Ovary (tissue), 3 donors: ENCODE results near the gene THEMIS.
"Not testable (repeated sequence)": the region's sequence is repeated elsewhere in the genome, so short reads cannot be mapped to it uniquely, and the experiment has no call there.

ENCODE experiments used
- EP300 ChIP-seq: sonication (generic); formaldehyde crosslinking; IDR thresholded peaks from one replicate; pipeline ENCODE4 v1.6.1; 2017; ENCODE audit warnings: antibody characterized with exemption
- POLR2A ChIP-seq: fragments of 450-650 bp; IDR thresholded peaks from one replicate; pipeline ENCODE4 v1.6.1; 2017; ENCODE audit warnings: antibody characterized with exemption, mild to moderate bottlenecking, moderate library complexity
- TF ChIP-seq, protein P1 (sequence below), 3 donors: fragments of 450-650 bp in 2 of 3; fragments of 200-600 bp in 1 of 3; IDR thresholded peaks; one replicate each; pipeline versions ENCODE4 v1.5.1 to v1.8.0; 2016 to 2022; ENCODE audit warnings: antibody characterized with exemption in 3 of 3, mild to moderate bottlenecking in 1 of 3
- donor health status: DM: no; HTN: no; CAD: no.

DNA sequence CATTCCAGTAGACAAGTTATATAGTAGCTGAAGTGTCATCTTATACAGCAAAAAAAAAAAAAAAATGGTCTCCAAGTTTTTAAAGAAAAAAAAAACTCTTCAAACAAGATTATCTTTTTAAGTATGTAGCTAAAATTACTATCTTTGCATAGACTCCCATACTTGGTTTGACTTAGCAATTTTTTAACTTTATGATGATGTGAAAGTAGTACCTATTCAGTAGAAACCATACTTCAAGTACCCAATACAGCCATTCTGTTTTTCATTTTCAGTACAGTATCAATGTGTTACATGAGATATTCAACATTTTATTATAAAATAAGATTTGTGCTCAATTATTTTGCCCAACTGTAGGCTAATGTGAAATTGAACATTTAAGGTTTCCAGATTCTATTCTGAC is 18.9 kb downstream of the THEMIS start:
- TF ChIP-seq EP300, POLR2A: not testable (repeated sequence)
- TF ChIP-seq, protein P1, sequence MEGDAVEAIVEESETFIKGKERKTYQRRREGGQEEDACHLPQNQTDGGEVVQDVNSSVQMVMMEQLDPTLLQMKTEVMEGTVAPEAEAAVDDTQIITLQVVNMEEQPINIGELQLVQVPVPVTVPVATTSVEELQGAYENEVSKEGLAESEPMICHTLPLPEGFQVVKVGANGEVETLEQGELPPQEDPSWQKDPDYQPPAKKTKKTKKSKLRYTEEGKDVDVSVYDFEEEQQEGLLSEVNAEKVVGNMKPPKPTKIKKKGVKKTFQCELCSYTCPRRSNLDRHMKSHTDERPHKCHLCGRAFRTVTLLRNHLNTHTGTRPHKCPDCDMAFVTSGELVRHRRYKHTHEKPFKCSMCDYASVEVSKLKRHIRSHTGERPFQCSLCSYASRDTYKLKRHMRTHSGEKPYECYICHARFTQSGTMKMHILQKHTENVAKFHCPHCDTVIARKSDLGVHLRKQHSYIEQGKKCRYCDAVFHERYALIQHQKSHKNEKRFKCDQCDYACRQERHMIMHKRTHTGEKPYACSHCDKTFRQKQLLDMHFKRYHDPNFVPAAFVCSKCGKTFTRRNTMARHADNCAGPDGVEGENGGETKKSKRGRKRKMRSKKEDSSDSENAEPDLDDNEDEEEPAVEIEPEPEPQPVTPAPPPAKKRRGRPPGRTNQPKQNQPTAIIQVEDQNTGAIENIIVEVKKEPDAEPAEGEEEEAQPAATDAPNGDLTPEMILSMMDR (IDR thresholded peaks at IDR 0.05), result not testable (repeated sequence)
